CD4-positive, alpha-beta T cell (primary cell): ENCODE data around the gene GRID2. TPM values are rescaled to one million over a fixed set of nuclear protein-coding genes. Genes with fewer than 3 reads are reported as not detected.

Experiments used
- ATAC-seq: fragments of 200-7000 bp; cut with Tn5 transposase; one replicate; pipeline ENCODE4 v1.10.0; 2022; ENCODE audit warnings: mild to moderate bottlenecking; ENCODE audit not compliant: poor library complexity
- CTCF ChIA-PET: fragments of 350-600 bp; sonication (Branson Sonifier 250); formaldehyde crosslinking; loops from one replicate; lab custom pipeline; 2021; ENCODE audit warnings: antibody characterized with exemption, inconsistent platforms; lab: Charles Lee
- POLR2A ChIA-PET: fragments of 350-600 bp; sonication (Branson Sonifier 250); formaldehyde crosslinking; loops from one replicate; lab custom pipeline; 2021; ENCODE audit warnings: antibody characterized with exemption, inconsistent platforms; lab: Charles Lee
- DNase-seq, 14 experiments: peaks; one replicate each; pipeline ENCODE4 v3.0.0-alpha.2; 2013 to 2020; ENCODE audit warnings: mixed read lengths in 2 of 14
- H3K27ac ChIP-seq, 2 donors: one replicate each; pipeline versions ENCODE4 v1.5.1 to v1.7.0; 2013; ENCODE audit warnings: low read length in 2 of 2, low read depth in 1 of 2, mild to moderate bottlenecking in 1 of 2
- H3K27me3 ChIP-seq, 2 experiments: 1 replicate in 1 of 2; 2 replicates in 1 of 2; pipeline versions ENCODE4 v1.6.1 to v1.7.0; 2013; ENCODE audit warnings: low read length in 2 of 2, control low read depth in 1 of 2, mild to moderate bottlenecking in 1 of 2, moderate library complexity in 1 of 2; ENCODE audit not compliant: insufficient read depth in 2 of 2, control insufficient read depth in 1 of 2
- H3K36me3 ChIP-seq: one replicate; pipeline ENCODE4 v1.6.1; 2013; ENCODE audit warnings: low read length, control low read depth; ENCODE audit not compliant: insufficient read depth
- H3K4me1 ChIP-seq: one replicate; pipeline ENCODE4 v1.6.1; 2013; ENCODE audit warnings: low read length, control low read depth; ENCODE audit not compliant: insufficient read depth
- H3K4me3 ChIP-seq: one replicate; pipeline ENCODE4 v1.5.1; 2013; ENCODE audit warnings: mild to moderate bottlenecking, low read length, moderate library complexity
- H3K9me3 ChIP-seq, 2 experiments: 1 replicate in 1 of 2; 2 replicates in 1 of 2; pipeline versions ENCODE4 v1.6.1 to v1.7.0; 2013; ENCODE audit warnings: low read length in 2 of 2, mild to moderate bottlenecking in 2 of 2, control low read depth in 1 of 2, moderate library complexity in 1 of 2; ENCODE audit not compliant: control insufficient read depth in 1 of 2, insufficient read depth in 1 of 2
- H3K27ac Mint-ChIP-seq: one replicate; pipeline ENCODE4 v1.8.0; 2020; ENCODE audit warnings: mixed read lengths
- H3K27me3 Mint-ChIP-seq: one replicate; pipeline ENCODE4 v1.8.0; 2021; ENCODE audit warnings: mixed read lengths
- H3K36me3 Mint-ChIP-seq: one replicate; pipeline ENCODE4 v1.8.0; 2021; ENCODE audit warnings: low read depth, mixed read lengths
- H3K4me1 Mint-ChIP-seq: one replicate; pipeline ENCODE4 v1.8.0; 2021; ENCODE audit warnings: low read depth, mixed read lengths
- H3K4me3 Mint-ChIP-seq: one replicate; pipeline ENCODE4 v1.8.0; 2020; ENCODE audit warnings: mild to moderate bottlenecking, mixed read lengths
- H3K9me3 Mint-ChIP-seq: one replicate; pipeline ENCODE4 v1.8.0; 2020; ENCODE audit warnings: mixed read lengths
- intact Hi-C, 2 experiments: fragments of 100-400 bp; cut with DNase I in 1 of 2; cut with micrococcal nuclease in 1 of 2; formaldehyde crosslinking; loops; one replicate each; pipeline versions ENCODE4 v1.15.1 to v1.9.0; 2023 to 2025; cut with DNase I, micrococcal nuclease
- total RNA-seq, 174 experiments: library from RNA in 2 of 174; stranded (reverse) in 2 of 174; gene quantifications; one replicate each; pipeline ENCODE4 v1.2.3 and lab custom pipeline; 2021 to 2026
- TF ChIP-seq, protein P1 (sequence below): fragments of 200-600 bp; IDR thresholded peaks from one replicate; pipeline ENCODE4 v1.8.0; 2022; ENCODE audit warnings: antibody characterized with exemption, mild to moderate bottlenecking

The GRID2 gene
- total RNA-seq, 2 experiments from 2014 or later: not detected

DNA sequence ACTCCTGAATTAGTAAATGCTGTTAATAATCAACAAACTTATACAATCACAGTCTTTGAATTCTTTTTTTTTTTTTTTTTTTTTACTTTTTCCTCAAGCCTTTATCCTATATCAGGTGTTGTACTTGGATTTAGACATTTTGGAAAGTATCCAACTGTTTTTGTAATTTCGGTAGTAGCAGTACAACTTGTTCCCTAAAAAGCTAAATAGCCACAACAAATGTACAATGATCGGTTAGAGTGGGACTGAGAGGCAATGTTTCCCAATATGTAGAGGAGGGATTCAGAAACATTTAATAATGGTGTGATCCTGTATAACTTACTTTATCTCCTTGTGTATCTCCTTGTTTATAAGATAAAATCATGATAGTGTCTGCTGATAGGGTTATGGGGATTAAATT is 343.1 kb downstream of the GRID2 start:
- no peak for DNase-seq
- Histone ChIP-seq H3K27me3 (no peaks in the 10 kb centered on the region), H3K9me3 (no peaks in the 10 kb centered on the region), H3K36me3 (no peaks in the 10 kb centered on the region), H3K4me3 (no peak overlapping the region), H3K4me1 (no peaks in the 10 kb centered on the region), H3K27ac (no peak overlapping the region)
- POLR2A ChIA-PET: no interaction called here
- Mint-ChIP-seq H3K27me3 (no peaks in the 10 kb centered on the region), H3K4me1 (no peaks in the 10 kb centered on the region), H3K9me3 (peaks cover 5% of the 10 kb centered on the region), H3K36me3 (no peaks in the 10 kb centered on the region), H3K4me3 (no peak overlapping the region), H3K27ac (no peak overlapping the region)
- CTCF ChIA-PET: no interaction called here
- intact Hi-C loops: no loop called here
- TF ChIP-seq, protein P1, sequence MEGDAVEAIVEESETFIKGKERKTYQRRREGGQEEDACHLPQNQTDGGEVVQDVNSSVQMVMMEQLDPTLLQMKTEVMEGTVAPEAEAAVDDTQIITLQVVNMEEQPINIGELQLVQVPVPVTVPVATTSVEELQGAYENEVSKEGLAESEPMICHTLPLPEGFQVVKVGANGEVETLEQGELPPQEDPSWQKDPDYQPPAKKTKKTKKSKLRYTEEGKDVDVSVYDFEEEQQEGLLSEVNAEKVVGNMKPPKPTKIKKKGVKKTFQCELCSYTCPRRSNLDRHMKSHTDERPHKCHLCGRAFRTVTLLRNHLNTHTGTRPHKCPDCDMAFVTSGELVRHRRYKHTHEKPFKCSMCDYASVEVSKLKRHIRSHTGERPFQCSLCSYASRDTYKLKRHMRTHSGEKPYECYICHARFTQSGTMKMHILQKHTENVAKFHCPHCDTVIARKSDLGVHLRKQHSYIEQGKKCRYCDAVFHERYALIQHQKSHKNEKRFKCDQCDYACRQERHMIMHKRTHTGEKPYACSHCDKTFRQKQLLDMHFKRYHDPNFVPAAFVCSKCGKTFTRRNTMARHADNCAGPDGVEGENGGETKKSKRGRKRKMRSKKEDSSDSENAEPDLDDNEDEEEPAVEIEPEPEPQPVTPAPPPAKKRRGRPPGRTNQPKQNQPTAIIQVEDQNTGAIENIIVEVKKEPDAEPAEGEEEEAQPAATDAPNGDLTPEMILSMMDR: no peak
- ATAC-seq: no peak

DNA sequence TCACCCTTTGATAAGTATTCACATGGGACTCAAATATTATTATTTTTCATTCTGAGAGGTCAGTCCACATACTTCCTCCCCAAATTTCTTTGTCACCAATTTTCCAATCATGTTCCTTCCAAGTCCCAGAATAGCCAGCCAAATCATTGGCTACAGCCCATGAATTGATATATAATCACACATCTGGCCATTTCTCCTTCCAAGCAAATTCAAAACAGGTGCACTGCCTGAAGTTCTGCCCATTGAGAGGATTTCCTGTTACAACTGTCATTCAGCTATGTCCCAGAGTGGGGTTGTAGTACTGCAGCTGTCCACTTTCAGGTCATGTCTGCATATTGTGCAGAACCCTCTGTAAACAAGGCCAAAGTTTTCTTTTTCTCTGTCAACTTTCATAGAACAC is 347.8 kb downstream of the GRID2 start:
- H3K9me3 Mint-ChIP-seq: peaks cover 10% of the 10 kb centered on the region
- POLR2A ChIA-PET: no interaction called here

DNA sequence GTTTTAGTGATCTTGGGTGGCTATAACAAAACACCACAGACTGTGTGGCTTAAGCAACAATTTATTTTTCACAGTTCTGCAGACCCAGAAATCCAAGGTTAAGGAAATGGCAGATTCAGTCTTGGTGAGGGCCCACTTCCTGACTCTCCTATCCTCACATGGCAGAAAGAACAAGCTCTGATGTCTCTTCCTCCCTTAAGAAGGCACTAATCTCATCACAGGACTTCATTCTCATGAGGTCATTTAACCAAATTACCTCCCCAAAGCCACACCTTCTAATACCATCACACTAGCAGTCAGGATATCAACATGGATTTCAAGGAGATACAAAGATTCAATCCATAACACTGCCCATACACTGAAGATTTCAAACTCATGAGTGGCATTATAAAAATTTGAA is 350.3 kb downstream of the GRID2 start:
- no peaks in the 10 kb centered on the region for H3K4me1 Mint-ChIP-seq
- no peak overlapping the region for H3K4me3 ChIP-seq
- TF ChIP-seq, protein P1: no peak
- H3K27me3 Mint-ChIP-seq: no peaks in the 10 kb centered on the region
- intact Hi-C loops: no loop called here
- peaks cover 6% of the 10 kb centered on the region for H3K9me3 Mint-ChIP-seq
- H3K27ac Mint-ChIP-seq: no peak overlapping the region
- H3K27ac ChIP-seq: no peak overlapping the region
- POLR2A ChIA-PET: no interaction called here
- H3K4me1 ChIP-seq: no peaks in the 10 kb centered on the region
- H3K36me3 Mint-ChIP-seq: no peaks in the 10 kb centered on the region
- ATAC-seq (no peak), DNase-seq (no peak)
- no peaks in the 10 kb centered on the region for H3K36me3 ChIP-seq
- CTCF ChIA-PET: no interaction called here
- H3K4me3 Mint-ChIP-seq: no peak overlapping the region
- H3K9me3 ChIP-seq: no peaks in the 10 kb centered on the region
- H3K27me3 ChIP-seq: no peaks in the 10 kb centered on the region

More for the DNA sequence above, 347.8 kb downstream of the GRID2 start:
- intact Hi-C loops: no loop called here
- CTCF ChIA-PET: no interaction called here
- H3K27me3 Mint-ChIP-seq: no peaks in the 10 kb centered on the region
- H3K4me1 Mint-ChIP-seq: no peaks in the 10 kb centered on the region
- no peak overlapping the region for H3K4me3 ChIP-seq
- H3K4me1 ChIP-seq: no peaks in the 10 kb centered on the region
- no peaks in the 10 kb centered on the region for H3K36me3 Mint-ChIP-seq
- no peaks in the 10 kb centered on the region for H3K9me3 ChIP-seq
- no peak overlapping the region for H3K27ac ChIP-seq
- DNase-seq (no peak), ATAC-seq (no peak)
- H3K4me3 Mint-ChIP-seq: no peak overlapping the region
- TF ChIP-seq, protein P1: no peak
- H3K36me3 ChIP-seq: no peaks in the 10 kb centered on the region
- no peak overlapping the region for H3K27ac Mint-ChIP-seq
- no peaks in the 10 kb centered on the region for H3K27me3 ChIP-seq
